CD14-positive monocyte (primary cell): ENCODE data around the gene TXNRD2. TPM values are rescaled to one million over a fixed set of nuclear protein-coding genes. Genes with fewer than 3 reads are reported as not detected.

ENCODE experiments used
- DNase-seq, 3 donors: peaks; one replicate each; pipeline ENCODE4 v3.0.0-alpha.2; 2011 to 2022
- H2AFZ ChIP-seq: 2 replicates; pipeline ENCODE4 v1.6.0; 2012; ENCODE audit warnings: mild to moderate bottlenecking, low read depth, low read length, inconsistent platforms; ENCODE audit not compliant: insufficient read depth, poor library complexity, severe bottlenecking
- H3K27ac ChIP-seq, 2 donors: 1 replicate in 1 of 2; 2 replicates in 1 of 2; pipeline ENCODE4 v1.5.1; 2012 to 2013; ENCODE audit warnings: low read length in 2 of 2, control low read depth in 1 of 2, inconsistent platforms in 1 of 2, low read depth in 1 of 2, mild to moderate bottlenecking in 1 of 2
- H3K27me3 ChIP-seq, 2 donors: one replicate each; pipeline versions ENCODE4 v1.6.0 to v1.6.1; 2011 to 2013; ENCODE audit warnings: low read length in 2 of 2; ENCODE audit not compliant: control insufficient read depth in 2 of 2, insufficient read depth in 2 of 2
- H3K36me3 ChIP-seq, 2 donors: replicated peaks in 1 of 2; 1 replicate in 1 of 2; 2 replicates in 1 of 2; pipeline versions ENCODE4 v1.5.1 to v1.6.1; 2012 to 2013; ENCODE audit warnings: low read length in 2 of 2, control low read depth in 1 of 2, inconsistent platforms in 1 of 2, mild to moderate bottlenecking in 1 of 2; ENCODE audit not compliant: insufficient read depth in 2 of 2, control insufficient read depth in 1 of 2
- H3K4me1 ChIP-seq, 2 donors: 1 replicate in 1 of 2; 2 replicates in 1 of 2; pipeline versions ENCODE4 v1.5.1 to v1.6.1; 2012 to 2013; ENCODE audit warnings: low read length in 2 of 2, control low read depth in 1 of 2, inconsistent platforms in 1 of 2, mild to moderate bottlenecking in 1 of 2, moderate library complexity in 1 of 2; ENCODE audit not compliant: insufficient read depth in 2 of 2, control insufficient read depth in 1 of 2
- H3K4me2 ChIP-seq: replicated peaks from 2 replicates; pipeline ENCODE3; 2012; ENCODE audit warnings: low read length, moderate library complexity, mild to moderate bottlenecking; ENCODE audit not compliant: poor library complexity, severe bottlenecking; ENCODE audit errors: extremely low read depth
- H3K4me3 ChIP-seq, 3 experiments: fragments of 200-600 bp in 1 of 3; sonication (generic) in 1 of 3; replicated peaks in 1 of 3; 1 replicate in 2 of 3; 2 replicates in 1 of 3; pipeline ENCODE4 v1.5.1; 2011 to 2013; ENCODE audit warnings: low read length in 3 of 3, mild to moderate bottlenecking in 3 of 3, control low read depth in 2 of 3, low read depth in 2 of 3, inconsistent platforms in 1 of 3, moderate library complexity in 1 of 3
- H3K79me2 ChIP-seq: 2 replicates; pipeline ENCODE4 v1.6.0; 2012; ENCODE audit warnings: mild to moderate bottlenecking, control low read depth, inconsistent platforms, low read length, moderate library complexity; ENCODE audit not compliant: insufficient read depth
- H3K9ac ChIP-seq: 2 replicates; pipeline ENCODE4 v1.6.0; 2017; ENCODE audit warnings: low read length, mild to moderate bottlenecking; ENCODE audit not compliant: insufficient read depth, poor library complexity, severe bottlenecking
- H3K9me3 ChIP-seq, 2 donors: replicated peaks in 1 of 2; 1 replicate in 1 of 2; 2 replicates in 1 of 2; pipeline versions ENCODE4 v1.5.1 to v1.6.1; 2012 to 2013; ENCODE audit warnings: low read length in 2 of 2, control low read depth in 1 of 2; ENCODE audit not compliant: control insufficient read depth in 1 of 2, insufficient read depth in 1 of 2
- H4K20me1 ChIP-seq: 2 replicates; pipeline ENCODE4 v1.6.0; 2012; ENCODE audit warnings: mild to moderate bottlenecking, low read length, control low read depth, moderate library complexity; ENCODE audit not compliant: insufficient read depth
- H3K27ac Mint-ChIP-seq, 7 donors: one replicate each; pipeline ENCODE4 v1.8.0; 2020; ENCODE audit warnings: mild to moderate bottlenecking in 7 of 7, mixed read lengths in 7 of 7, moderate library complexity in 6 of 7, inconsistent platforms in 2 of 7
- H3K27me3 Mint-ChIP-seq, 3 donors: one replicate each; pipeline ENCODE4 v1.8.0; 2021 to 2022; ENCODE audit warnings: low read depth in 3 of 3, mild to moderate bottlenecking in 3 of 3, mixed read lengths in 3 of 3, moderate library complexity in 3 of 3, inconsistent platforms in 1 of 3
- H3K36me3 Mint-ChIP-seq, 2 donors: one replicate each; pipeline ENCODE4 v1.8.0; 2020; ENCODE audit warnings: mixed read lengths in 2 of 2, inconsistent platforms in 1 of 2, mild to moderate bottlenecking in 1 of 2
- H3K4me1 Mint-ChIP-seq: one replicate; pipeline ENCODE4 v1.8.0; 2020; ENCODE audit warnings: mild to moderate bottlenecking, mixed read lengths
- H3K4me3 Mint-ChIP-seq, 2 donors: one replicate each; pipeline ENCODE4 v1.8.0; 2020; ENCODE audit warnings: mild to moderate bottlenecking in 2 of 2, mixed read lengths in 2 of 2, moderate library complexity in 1 of 2
- H3K9me3 Mint-ChIP-seq, 7 donors: one replicate each; pipeline ENCODE4 v1.8.0; 2020 to 2022; ENCODE audit warnings: mixed read lengths in 7 of 7, mild to moderate bottlenecking in 6 of 7, moderate library complexity in 6 of 7, inconsistent platforms in 2 of 7
- WGBS: methylation state at CpG from one replicate; pipeline ENCODE4 v1.1.5; 2013; ENCODE audit warnings: missing lambda C conversion rate; ENCODE audit not compliant: insufficient coverage; 5-methylcytosine and 5-hydroxymethylcytosine counted together
- intact Hi-C, 2 donors: fragments of 100-400 bp; cut with micrococcal nuclease; formaldehyde crosslinking; loops; one replicate each; pipeline versions ENCODE4 v1.15.0 to v1.15.1; 2023
- polyA plus RNA-seq, 3 donors: library from polyadenylated mRNA; depleted of rRNA in 1 of 3; unstranded in 2 of 3; stranded (reverse) in 1 of 3; fragments of 300-500 nt in 2 of 3; fragments of >200 nt in 1 of 3; fragmentation: Illumina TruSeq in 2 of 3; gene quantifications; 1 replicate in 2 of 3; 2 replicates in 1 of 3; pipeline ENCODE4 v1.2.3, GENCODE V29; 2012 to 2021
- TF ChIP-seq, protein P1 (sequence below): fragments of 200-600 bp; IDR thresholded peaks from one replicate; pipeline ENCODE4 v1.8.0; 2022; ENCODE audit warnings: antibody characterized with exemption, mild to moderate bottlenecking

TXNRD2 gene
- polyA plus RNA-seq, 3 donors = 24.9 to 54.9 (median 30.8) TPM

GRCh38 chr22:19869497-19870152 is 72.0 kb downstream of the TXNRD2 start:
- Histone ChIP-seq H3K4me3 (no peak overlapping the region), H3K79me2 (no peaks in the 10 kb centered on the region), H3K9me3 (no peaks in the 10 kb centered on the region), H3K27me3 (no peaks in the 10 kb centered on the region), H3K27ac (no peak overlapping the region), H4K20me1 (no peaks in the 10 kb centered on the region), H3K9ac (no peak overlapping the region), H2AFZ (no peak overlapping the region), H3K4me2 (no peak overlapping the region), H3K36me3 (peaks cover 0 to 10% of the 10 kb centered on the region in 2 donors), H3K4me1 (no peaks in the 10 kb centered on the region)
- peaks cover 0 to 3% of the 10 kb centered on the region in 2 donors for H3K36me3 Mint-ChIP-seq
- 95% methylated on average over 7 of the region's 12 CpGs for WGBS
- peaks cover 0 to 2% (median 0%) of the 10 kb centered on the region in 3 donors for H3K27me3 Mint-ChIP-seq
- TF ChIP-seq, protein P1, sequence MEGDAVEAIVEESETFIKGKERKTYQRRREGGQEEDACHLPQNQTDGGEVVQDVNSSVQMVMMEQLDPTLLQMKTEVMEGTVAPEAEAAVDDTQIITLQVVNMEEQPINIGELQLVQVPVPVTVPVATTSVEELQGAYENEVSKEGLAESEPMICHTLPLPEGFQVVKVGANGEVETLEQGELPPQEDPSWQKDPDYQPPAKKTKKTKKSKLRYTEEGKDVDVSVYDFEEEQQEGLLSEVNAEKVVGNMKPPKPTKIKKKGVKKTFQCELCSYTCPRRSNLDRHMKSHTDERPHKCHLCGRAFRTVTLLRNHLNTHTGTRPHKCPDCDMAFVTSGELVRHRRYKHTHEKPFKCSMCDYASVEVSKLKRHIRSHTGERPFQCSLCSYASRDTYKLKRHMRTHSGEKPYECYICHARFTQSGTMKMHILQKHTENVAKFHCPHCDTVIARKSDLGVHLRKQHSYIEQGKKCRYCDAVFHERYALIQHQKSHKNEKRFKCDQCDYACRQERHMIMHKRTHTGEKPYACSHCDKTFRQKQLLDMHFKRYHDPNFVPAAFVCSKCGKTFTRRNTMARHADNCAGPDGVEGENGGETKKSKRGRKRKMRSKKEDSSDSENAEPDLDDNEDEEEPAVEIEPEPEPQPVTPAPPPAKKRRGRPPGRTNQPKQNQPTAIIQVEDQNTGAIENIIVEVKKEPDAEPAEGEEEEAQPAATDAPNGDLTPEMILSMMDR = no peak
- intact Hi-C loops = no loop called here
- H3K27ac Mint-ChIP-seq = no peak overlapping the region
- no peak for DNase-seq
- H3K9me3 Mint-ChIP-seq = no peaks in the 10 kb centered on the region
- H3K4me3 Mint-ChIP-seq = no peak overlapping the region
- H3K4me1 Mint-ChIP-seq = peaks cover 3% of the 10 kb centered on the region

DNA sequence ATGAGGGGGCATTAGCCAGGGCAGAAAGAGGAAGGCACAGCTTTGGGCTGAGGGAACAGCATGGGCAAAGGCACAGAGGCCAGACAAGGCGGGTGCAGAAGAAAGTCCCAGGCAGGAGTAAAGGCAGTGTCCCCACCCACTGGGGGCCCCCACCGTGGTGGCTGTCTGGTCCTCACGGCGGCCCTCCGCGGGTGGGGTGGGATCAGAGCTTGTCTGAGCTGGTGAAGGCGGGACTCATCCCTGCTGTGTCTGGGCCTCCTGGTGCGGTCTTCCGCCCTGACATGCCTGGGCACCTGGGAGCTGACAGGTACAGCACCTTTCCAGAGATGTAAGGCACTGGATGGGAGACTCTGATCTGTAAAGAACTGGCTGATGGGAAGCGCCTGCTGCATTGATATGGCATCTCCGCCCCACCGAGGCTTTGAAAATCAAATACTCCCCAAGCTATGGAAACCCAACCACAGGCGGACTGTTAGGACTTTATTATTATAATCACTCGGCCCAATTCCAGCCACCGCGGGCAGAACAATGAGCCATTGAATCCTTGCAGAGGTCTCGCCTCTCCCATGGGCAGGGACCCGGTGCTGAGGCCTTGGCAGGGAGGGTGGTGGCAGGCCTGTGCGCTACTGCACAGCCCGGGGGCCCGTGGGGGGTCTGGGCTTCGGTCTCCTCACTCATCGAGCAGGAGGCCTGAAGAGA is 72.7 kb downstream of the TXNRD2 start:
- Histone ChIP-seq H3K9me3 (no peaks in the 10 kb centered on the region), H3K79me2 (no peaks in the 10 kb centered on the region), H3K27ac (no peak overlapping the region), H2AFZ (no peak overlapping the region), H3K9ac (no peak overlapping the region), H3K4me1 (no peaks in the 10 kb centered on the region), H4K20me1 (no peaks in the 10 kb centered on the region), H3K4me3 (no peak overlapping the region), H3K4me2 (no peak overlapping the region), H3K36me3 (peaks cover 0 to 3% of the 10 kb centered on the region in 2 donors), H3K27me3 (no peaks in the 10 kb centered on the region)
- H3K27ac Mint-ChIP-seq = no peak overlapping the region
- peaks cover 0 to 2% (median 0%) of the 10 kb centered on the region in 3 donors for H3K27me3 Mint-ChIP-seq
- intact Hi-C loops = no loop called here
- 95% methylated on average over 19 of the region's 23 CpGs for WGBS
- H3K9me3 Mint-ChIP-seq = no peaks in the 10 kb centered on the region
- peaks cover 3% of the 10 kb centered on the region for H3K4me1 Mint-ChIP-seq
- no peak overlapping the region for H3K4me3 Mint-ChIP-seq
- peaks cover 0 to 1% of the 10 kb centered on the region in 2 donors for H3K36me3 Mint-ChIP-seq
- TF ChIP-seq, protein P1 = no peak
- no peak for DNase-seq
